Measurements from ENCODE around the gene IFRD2. TPM values are rescaled to one million over a fixed set of nuclear protein-coding genes. Genes with fewer than 3 reads are reported as not detected.

The IFRD2 gene
- total and polyA plus RNA-seq, 9 of the 15 experiments (the other 6 are each of a cell fraction or from before 2014, with no cell fraction given): 30.5 to 115 (median 52.8) TPM

DNA sequence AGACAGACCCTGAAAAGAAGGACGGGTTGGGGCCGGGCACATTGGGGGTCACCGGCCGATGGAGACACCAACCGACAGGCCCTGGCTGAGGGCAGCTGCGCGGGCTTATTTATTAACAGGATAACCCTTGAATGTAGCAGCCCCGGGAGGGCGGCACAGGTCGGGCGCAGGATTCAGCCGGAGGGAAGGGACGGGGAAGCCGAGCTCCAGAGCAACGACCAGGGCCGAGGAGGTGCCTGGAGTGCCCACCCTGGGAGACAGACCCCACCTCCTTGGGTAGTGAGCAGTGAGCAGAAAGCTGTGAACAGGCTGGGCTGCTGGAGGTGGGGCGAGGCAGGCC lies 15.5 kb downstream of the IFRD2 start:
- no peak for TF ChIP-seq POLR2G (IDR thresholded peaks at IDR 0.05; ENCODE audit: low read depth, low read length)
- TF ChIP-seq EHMT2 (IDR thresholded peaks at IDR 0.05): no peak
- TF ChIP-seq HLTF (IDR thresholded peaks at IDR 0.05): no peak
- TF ChIP-seq PTTG1 (tag; IDR thresholded peaks at IDR 0.05; ENCODE audit: low read depth): no peak
- no peak for TF ChIP-seq SREBF1 (IDR thresholded peaks at IDR 0.05; ENCODE audit: borderline replicate concordance, low read depth, low read length)
- TF ChIP-seq FOXJ3 (CRISPR knock-in tag; IDR thresholded peaks at IDR 0.05): no peak
- no peak for TF ChIP-seq STAT5A (IDR thresholded peaks at IDR 0.05; ENCODE audit: borderline replicate concordance, low read length)
- TF ChIP-seq TCF15 (CRISPR knock-in tag; IDR thresholded peaks at IDR 0.05): no peak
- Histone ChIP-seq H3K4me1 (replicated peaks in 1 of 2; ENCODE audit: control insufficient read depth in 2 of 2, insufficient read depth in 2 of 2, low read length in 2 of 2) (peaks cover 4 to 34% of the 10 kb centered on the region in 2 experiments; a peak in 3 of 5 replicates), H2AFZ (ENCODE audit: low read depth, low read length) (no peak overlapping the region), H3K27ac (ENCODE audit: extremely low read depth, low read depth, low read length) (no peak overlapping the region), H4K20me1 (replicated peaks; ENCODE audit: control insufficient read depth, insufficient read depth, low read length) (no peaks in the 10 kb centered on the region), H3K9me3 (replicated peaks; ENCODE audit: control insufficient read depth, insufficient read depth, low read depth, low read length) (no peaks in the 10 kb centered on the region), H3K9me1 (ENCODE audit: control insufficient read depth, insufficient read depth, low read length) (no peaks in the 10 kb centered on the region), H3K9ac (ENCODE audit: insufficient read depth in 1 of 2, low read depth in 2 of 2, low read length in 2 of 2) (no peak overlapping the region), H3K36me3 (ENCODE audit: control insufficient read depth, insufficient read depth, low read length) (no peaks in the 10 kb centered on the region), H3K4me2 (ENCODE audit: insufficient read depth, low read length) (no peak overlapping the region), H3K27me3 (ENCODE audit: control insufficient read depth in 2 of 2, insufficient read depth in 2 of 2, low read length in 2 of 2) (no peaks in the 10 kb centered on the region), H3K4me3 (no peak overlapping the region), H3K79me2 (ENCODE audit: control insufficient read depth, insufficient read depth, low read length) (no peaks in the 10 kb centered on the region)
- no peak for ATAC-seq
- ChIA-PET CTCF (ENCODE audit: low intra/inter-chr PET ratio) (no interaction called here), POLR2A (no interaction called here)
- DNase-seq (ENCODE audit: extremely low read depth in 1 of 4, low spot score in 3 of 4): no peak
- BruUV-seq (replicated peaks): no TSS peak
- 73% methylated on average over 9 of the region's 17 CpGs for whole genome bisulfite sequencing (ENCODE audit: insufficient coverage, low coverage, missing lambda C conversion rate)
- in situ Hi-C loops (cut with MboI) (no loop called here), intact Hi-C loops (cut with micrococcal nuclease) (no loop called here)
- FAIRE-seq: no peak
